A549 treated with CpdA at 1 μM for 4 hours (cell line): ENCODE data around the gene NOD1. TPM values are rescaled to one million over a fixed set of nuclear protein-coding genes. Genes with fewer than 3 reads are reported as not detected.

Experiments
- total RNA-seq: library from RNA; stranded (reverse); fragments of 200-300 nt; extraction: Qiagen RNA extraction; gene quantifications from 5 replicates; pipeline ENCODE4 v1.2.3, GENCODE V29; 2022; ENCODE audit warnings: low read depth

Gene NOD1
- total RNA-seq = 4.9 to 6.4 TPM (median 5.6 TPM) in 5 replicates

GRCh38 chr7:30478349-30479201 lies at the start of gene NOD1:
Gene NOD1, minus strand, starts transcription at chr7:30478784. Its CDS starts 21,863 bp downstream, at chr7:30456921.

GRCh38 chr7:30504301-30505173 lies 26.0 kb upstream of the NOD1 start, which contains the start of gene GGCT:
Gene GGCT, minus strand, starts transcription at chr7:30504829. Its CDS starts 120 bp downstream, at chr7:30504709.

Other genes with a start within 250 kb of the NOD1 start
- 5.1 to 7.6 TPM (median 6.3 TPM) in 5 replicates for gene ZNRF2, start 194.2 kb downstream of the NOD1 start, total RNA-seq
- gene GGCT, start 26.0 kb upstream of the NOD1 start, total RNA-seq = 72.0 to 91.2 TPM (median 72.8 TPM) in 5 replicates
- 147 to 180 TPM (median 152 TPM) in 5 replicates for gene GARS1, start 116.1 kb upstream of the NOD1 start, total RNA-seq
- 0.03 TPM in 1 of 5 replicates, not detected in the others for gene CRHR2, start 203.7 kb upstream of the NOD1 start, total RNA-seq